Right ventricle myocardium inferior (tissue), 1 donor: ENCODE measurements around the gene SMARCD1. TPM values are rescaled to one million over a fixed set of nuclear protein-coding genes. Genes with fewer than 3 reads are reported as not detected.
A peak's percentile ranks its signal among the peaks of the same experiment; 100 is the strongest.

Experiments
- ATAC-seq: fragments of 200-7000 bp; cut with Tn5 transposase; one replicate; pipeline ENCODE4 v1.9.1; 2020; ENCODE audit warnings: mild to moderate bottlenecking, moderate library complexity
- DNase-seq: peaks from one replicate; pipeline ENCODE4 v3.0.0; 2021; ENCODE audit errors: missing footprints
- intact Hi-C: fragments of 100-400 bp; cut with DNase I; formaldehyde crosslinking; loops from one replicate; pipeline ENCODE4 v1.11.0; 2022
- total RNA-seq: library from RNA; stranded (reverse); fragmentation: NEBNext Ultra II Directional; extraction: Animal tissue kit (Norgen Biotek cat#: 25700); gene quantifications from one replicate; pipeline ENCODE4 v1.2.1, GENCODE V29; 2021
- donor health status: DM: no; HTN: yes; CAD: no; lungs with severe emphysema.

Gene SMARCD1
- total RNA-seq, 1 donor from 2014 or later = 20.1 TPM

DNA sequence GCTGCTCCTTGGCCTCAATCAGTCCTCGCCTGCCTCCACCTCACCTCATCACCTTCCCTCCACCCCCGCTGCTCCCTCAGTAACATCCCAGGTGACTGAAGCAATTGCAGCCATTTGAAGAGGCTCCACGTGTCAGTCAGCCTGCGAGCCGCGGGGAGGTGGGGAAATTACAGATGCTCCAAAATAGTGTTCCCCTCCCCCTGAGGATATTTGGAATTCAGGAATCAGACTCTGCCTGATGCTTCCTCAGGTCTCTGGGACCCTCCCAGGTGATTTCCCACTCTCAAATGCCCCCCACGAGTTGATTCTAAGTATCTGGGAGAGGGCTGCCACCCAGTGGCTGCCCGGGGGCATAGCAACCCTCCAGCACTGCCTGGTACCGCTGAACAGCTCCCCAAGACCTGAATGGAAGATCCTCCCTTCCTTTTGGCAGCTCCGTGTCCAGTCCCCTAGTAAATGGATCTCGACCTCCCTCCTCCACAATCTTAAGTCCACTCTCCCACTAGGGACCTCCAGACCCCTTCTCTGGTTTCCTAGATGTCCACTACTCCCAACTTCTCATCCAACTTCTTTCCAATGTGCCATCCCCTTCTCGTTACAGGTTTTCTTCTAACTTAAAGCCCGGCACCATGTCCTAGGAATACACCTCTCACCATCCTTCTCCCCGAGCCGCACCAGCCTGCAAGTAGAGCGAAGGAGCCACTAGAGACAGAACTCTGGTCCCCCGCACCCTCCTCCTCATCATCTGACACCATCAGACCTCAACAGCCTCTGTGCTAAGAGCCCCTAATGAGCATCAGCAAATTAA, 29.1 kb upstream of the SMARCD1 start:
- DNase-seq (no peak), ATAC-seq (peak; percentile 45)
- intact Hi-C loops = loop anchor here (1.0 to 2.0 kb wide), 3 partner anchors 81 to 189 kb away; no protein-coding TSS in a partner anchor

DNA sequence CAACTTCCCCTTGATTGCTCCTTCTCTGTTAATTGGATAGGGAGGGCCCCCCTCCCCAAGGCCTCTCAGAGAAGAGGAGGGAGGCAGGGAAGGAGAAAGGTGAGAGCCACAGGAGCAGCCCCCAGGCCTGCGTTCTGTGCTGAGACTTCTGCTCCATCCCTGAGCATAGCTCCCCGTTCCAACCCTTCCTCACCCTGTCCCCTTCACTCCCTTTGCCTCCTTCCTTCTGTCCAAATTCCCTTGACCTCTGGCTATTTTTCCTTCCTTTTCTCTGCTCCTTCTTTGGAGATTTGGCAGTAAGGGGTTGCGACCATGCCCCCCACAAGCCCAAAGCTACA, 28.5 kb upstream of the SMARCD1 start:
- intact Hi-C loops = loop anchor here (1.0 to 2.0 kb wide), 3 partner anchors 82 to 190 kb away; no protein-coding TSS in a partner anchor
- no peak for ATAC-seq

GRCh38 chr12:50057000-50057841, 27.9 kb upstream of the SMARCD1 start, which contains the start of gene ASIC1:
Gene ASIC1, plus strand, starts transcription at chr12:50057596. Its CDS starts 1,171 bp downstream, at chr12:50058767.
- intact Hi-C loops = loop anchor here (1.0 to 2.0 kb wide), 3 partner anchors 82 to 190 kb away; no protein-coding TSS in a partner anchor
- peak; percentile 85 for ATAC-seq

More for the DNA sequence above, 28.5 kb upstream of the SMARCD1 start:
- DNase-seq = no peak

GRCh38 chr12:50057896-50058670, 27.1 kb upstream of the SMARCD1 start:
- intact Hi-C loops = loop anchor here (2.0 kb wide), 2 partner anchors 83 to 191 kb away; no protein-coding TSS in a partner anchor
- ATAC-seq = no peak
- DNase-seq = no peak

More at GRCh38 chr12:50057000-50057841, 27.9 kb upstream of the SMARCD1 start, which contains the start of gene ASIC1:
- peak; percentile 83 for DNase-seq

DNA sequence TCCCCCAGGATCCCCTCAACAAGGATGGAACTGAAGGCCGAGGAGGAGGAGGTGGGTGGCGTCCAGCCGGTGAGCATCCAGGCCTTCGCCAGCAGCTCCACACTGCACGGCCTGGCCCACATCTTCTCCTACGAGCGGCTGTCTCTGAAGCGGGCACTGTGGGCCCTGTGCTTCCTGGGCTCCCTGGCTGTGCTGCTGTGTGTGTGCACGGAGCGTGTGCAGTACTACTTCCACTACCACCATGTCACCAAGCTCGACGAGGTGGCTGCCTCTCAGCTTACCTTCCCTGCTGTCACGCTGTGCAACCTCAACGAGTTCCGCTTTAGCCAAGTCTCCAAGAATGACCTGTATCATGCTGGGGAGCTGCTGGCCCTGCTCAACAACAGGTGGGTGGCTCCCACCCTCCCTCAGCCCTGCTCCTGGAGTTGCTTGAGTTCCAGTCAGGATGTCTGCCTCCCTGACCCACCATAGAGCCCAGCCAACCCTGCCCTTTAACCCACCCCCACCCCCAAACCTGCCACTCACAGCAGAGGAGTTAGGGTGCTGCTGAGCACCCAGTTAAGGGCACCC, 26.3 kb upstream of the SMARCD1 start:
- DNase-seq = no peak
- intact Hi-C loops = no loop called here
- ATAC-seq = no peak

DNA sequence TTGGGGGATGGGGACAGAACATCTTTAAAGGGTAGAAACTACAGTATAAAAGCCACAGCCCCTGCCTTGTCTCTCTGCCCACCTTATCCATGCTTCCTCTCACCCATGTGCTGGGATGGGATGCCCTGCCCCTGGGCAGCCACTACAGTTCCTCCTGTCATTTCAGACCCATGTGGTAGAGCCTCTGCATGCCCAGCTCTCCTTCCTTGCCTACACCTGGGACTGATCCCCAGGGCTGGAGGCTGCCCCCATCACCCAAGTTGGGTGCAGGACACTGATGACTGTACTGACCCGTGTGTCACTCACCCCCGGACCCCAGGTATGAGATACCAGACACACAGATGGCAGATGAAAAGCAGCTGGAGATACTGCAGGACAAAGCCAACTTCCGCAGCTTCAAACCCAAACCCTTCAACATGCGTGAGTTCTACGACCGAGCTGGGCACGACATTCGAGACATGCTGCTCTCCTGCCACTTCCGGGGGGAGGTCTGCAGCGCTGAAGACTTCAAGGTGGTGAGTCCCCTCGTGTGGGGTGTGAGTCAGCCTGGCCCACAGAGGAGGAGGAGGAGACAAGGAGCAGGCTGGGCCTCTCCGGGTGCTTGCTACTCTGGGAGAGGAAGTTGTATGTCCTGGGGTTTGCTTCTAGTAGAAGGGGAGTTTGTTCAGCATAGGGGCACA, 25.6 kb upstream of the SMARCD1 start:
- DNase-seq (no peak), ATAC-seq (no peak)
- intact Hi-C loops = loop anchor here (5.0 kb wide), 1 partner anchor 282 kb away; no protein-coding TSS in a partner anchor

- DNase-seq (no peak), ATAC-seq (no peak)
- intact Hi-C loops = loop anchor here (5.0 kb wide), 1 partner anchor 283 kb away; no protein-coding TSS in a partner anchor
Measured at GRCh38 chr12:50060120-50060468, 25.0 kb upstream of the SMARCD1 start.

- ATAC-seq (no peak), DNase-seq (no peak)
- intact Hi-C loops = loop anchor here (5.0 kb wide), 1 partner anchor 284 kb away; no protein-coding TSS in a partner anchor
Measured at GRCh38 chr12:50061171-50061570, 24.0 kb upstream of the SMARCD1 start.

- no peak for DNase-seq
- intact Hi-C loops = loop anchor here (5.0 kb wide), 1 partner anchor 285 kb away; no protein-coding TSS in a partner anchor
- no peak for ATAC-seq
Measured at GRCh38 chr12:50061946-50062686, 23.0 kb upstream of the SMARCD1 start.

DNA sequence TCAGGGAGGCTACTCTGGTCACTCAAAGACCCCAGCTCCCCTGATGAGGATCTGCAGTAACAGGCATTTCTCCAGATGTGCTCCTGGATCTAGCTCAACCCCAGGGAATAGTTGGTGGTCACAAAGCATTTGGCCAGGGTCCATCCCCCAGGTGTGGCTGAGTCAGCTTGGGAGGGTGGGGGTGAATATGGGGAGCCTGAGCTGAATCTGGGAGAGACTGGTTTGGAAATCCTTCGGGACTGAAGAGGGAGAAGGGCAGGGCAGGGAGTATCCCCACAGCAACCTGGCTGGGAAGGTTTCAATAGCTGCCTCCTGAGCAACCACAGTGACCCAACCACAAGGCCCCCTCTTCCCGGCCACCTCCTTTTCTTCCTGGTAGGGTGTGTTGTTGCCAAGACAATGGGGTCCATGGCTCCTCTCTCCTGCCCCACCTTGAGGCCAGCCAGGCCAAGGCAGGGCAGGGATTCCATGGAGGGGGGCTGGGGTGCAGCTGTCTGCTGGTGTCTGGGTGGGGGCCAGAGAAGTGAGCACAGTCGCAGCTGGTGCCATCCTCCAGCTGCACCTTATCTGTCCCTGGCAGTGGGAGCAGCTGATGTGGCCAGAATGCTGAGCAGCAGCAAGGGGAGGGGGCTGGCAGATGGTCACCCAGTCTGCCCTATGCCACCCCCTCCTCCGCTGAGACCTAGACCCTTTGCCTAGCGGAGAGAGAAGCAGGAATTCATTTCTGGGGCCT, 22.2 kb upstream of the SMARCD1 start:
- ATAC-seq (no peak), DNase-seq (no peak)
- intact Hi-C loops = loop anchor here (5.0 kb wide), 1 partner anchor 286 kb away; no protein-coding TSS in a partner anchor

GRCh38 chr12:50065726-50066310, 19.3 kb upstream of the SMARCD1 start:
- no peak for DNase-seq
- intact Hi-C loops = no loop called here
- no peak for ATAC-seq

- intact Hi-C loops = no loop called here
Measured at GRCh38 chr12:50066402-50066801, 18.7 kb upstream of the SMARCD1 start.

GRCh38 chr12:50069069-50069468, 16.1 kb upstream of the SMARCD1 start:
- DNase-seq (no peak), ATAC-seq (no peak)
- intact Hi-C loops = no loop called here

More at GRCh38 chr12:50066402-50066801, 18.7 kb upstream of the SMARCD1 start:
- DNase-seq = no peak
- ATAC-seq = peak; percentile 62

DNA sequence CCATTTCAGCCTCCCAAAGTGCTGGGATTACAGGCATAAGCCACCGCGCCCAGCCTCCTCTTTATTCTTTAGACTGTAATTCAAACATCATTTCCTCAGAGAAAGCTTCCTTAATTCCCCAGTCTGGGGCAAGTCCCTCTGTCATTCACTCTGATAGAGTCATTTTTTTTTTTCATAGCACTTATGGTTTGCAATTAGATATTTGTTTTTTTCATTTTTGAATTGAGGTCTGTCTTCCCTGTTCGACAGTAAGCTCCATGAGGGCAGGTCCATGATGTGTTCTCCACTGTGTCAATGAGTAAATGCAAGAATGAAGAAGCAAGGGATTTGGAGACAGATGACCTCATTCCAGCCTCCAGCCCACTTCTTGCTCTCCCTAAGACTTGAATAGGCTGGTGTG, 15.6 kb upstream of the SMARCD1 start:
- ATAC-seq (no peak), DNase-seq (no peak)
- intact Hi-C loops = no loop called here

GRCh38 chr12:50070314-50071060, 14.7 kb upstream of the SMARCD1 start:
- intact Hi-C loops = loop anchor here (1.0 to 5.0 kb wide), 3 partner anchors 31 to 203 kb away; no protein-coding TSS in a partner anchor
- DNase-seq = peak; percentile 81
- peak; percentile 78 for ATAC-seq
